SK-N-SH treated with all-trans-retinoic acid at 6 μM for 48 hours (cell line): ENCODE results near the gene REG1B.

Source experiments
- ARNTL ChIP-seq: fragments of 450-650 bp; formaldehyde crosslinking; IDR thresholded peaks from 2 replicates; pipeline ENCODE4 v1.5.0; 2020; ENCODE audit warnings: low read depth, mild to moderate bottlenecking, moderate library complexity, borderline replicate concordance
- RARB ChIP-seq: fragments of 250-450 bp; sonication (Bioruptor Pico); IDR thresholded peaks from 2 replicates; pipeline ENCODE4 v1.8.0; 2021; ENCODE audit warnings: mild to moderate bottlenecking, moderate library complexity
- TOX ChIP-seq: fragments of 250-450 bp; sonication (Bioruptor Pico); IDR thresholded peaks from 2 replicates; pipeline ENCODE4 v1.8.0; 2021; ENCODE audit warnings: mild to moderate bottlenecking, moderate library complexity, borderline replicate concordance
- ZC3H10 ChIP-seq: fragments of 250-450 bp; sonication (Bioruptor Pico); IDR thresholded peaks from 2 replicates; pipeline ENCODE4 v1.5.1; 2021; ENCODE audit warnings: mild to moderate bottlenecking, moderate library complexity
- ZFP3 ChIP-seq: fragments of 250-450 bp; sonication (Bioruptor Pico); IDR thresholded peaks from 2 replicates; pipeline ENCODE4 v1.5.0; 2020; ENCODE audit warnings: mild to moderate bottlenecking, moderate library complexity
- ZFP30 ChIP-seq: fragments of 450-650 bp; formaldehyde crosslinking; IDR thresholded peaks from 2 replicates; pipeline ENCODE4 v1.5.0; 2022; ENCODE audit warnings: mild to moderate bottlenecking, moderate library complexity

GRCh38 chr2:79129260-79129659 is 41.5 kb upstream of the REG1B start:
- TF ChIP-seq ZC3H10, result no peak
- no peak for TF ChIP-seq ZFP30 (CRISPR knock-in tag)
- no peak for TF ChIP-seq TOX (CRISPR knock-in tag)
- no peak for TF ChIP-seq ARNTL
- no peak for TF ChIP-seq RARB
- TF ChIP-seq ZFP3 (CRISPR knock-in tag), result no peak
